HCT116 (cell line): ENCODE data around the gene ADAM11.

ENCODE experiments used
- CEBPB ChIP-seq: IDR thresholded peaks from 2 replicates; pipeline ENCODE4 v1.6.1; 2012; ENCODE audit warnings: low read depth
- CTCF ChIP-seq, 3 experiments: fragments of 200-600 bp in 1 of 3; sonication (generic) in 1 of 3; IDR thresholded peaks in 2 of 3; conservative IDR thresholded peaks in 1 of 3; 2 replicates each; pipeline ENCODE4 v1.5.1; 2012 to 2017; ENCODE audit warnings: low read depth in 2 of 3, low read length in 2 of 3, antibody characterized with exemption in 1 of 3, borderline replicate concordance in 1 of 3, control low read depth in 1 of 3, mild to moderate bottlenecking in 1 of 3, mixed read lengths in 1 of 3, mixed run types in 1 of 3, moderate library complexity in 1 of 3; ENCODE audit not compliant: insufficient read depth in 1 of 3
- POLR2A ChIP-seq: IDR thresholded peaks from 2 replicates; pipeline ENCODE4 v1.7.0; 2011; ENCODE audit warnings: borderline replicate concordance; ENCODE audit not compliant: insufficient read depth, insufficient read length; ENCODE audit errors: extremely low read depth
- RAD21 ChIP-seq: IDR thresholded peaks from 2 replicates; pipeline ENCODE4 v1.6.1; 2012; ENCODE audit warnings: low read depth, mild to moderate bottlenecking

DNA sequence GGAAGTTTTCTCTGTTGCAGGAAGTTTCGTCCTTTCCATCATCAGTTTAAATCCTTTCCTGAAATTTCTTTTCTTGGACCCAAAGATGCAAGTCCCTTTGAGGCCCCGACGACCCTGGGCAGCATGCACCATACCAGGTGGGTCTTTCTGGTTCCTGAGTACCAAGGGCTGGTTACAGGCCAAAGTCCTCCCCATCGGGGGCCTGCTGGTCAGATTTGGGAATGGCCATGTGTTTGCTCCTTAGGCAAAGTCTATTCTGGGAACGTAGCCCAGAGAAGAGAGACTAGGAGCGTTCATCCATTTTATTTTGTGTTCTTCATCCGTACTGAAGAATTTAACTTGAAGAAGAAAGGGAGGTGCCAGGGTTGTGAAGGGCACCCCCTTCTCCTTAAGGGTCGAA lies 17.5 kb upstream of the ADAM11 start:
- no peak for TF ChIP-seq CTCF (IDR thresholded peaks at IDR 0.05 in 2 of 3, conservative IDR thresholded peaks at IDR 0.05 in 1 of 3; ENCODE audit: borderline replicate concordance in 1 of 3, insufficient read depth in 1 of 3, low read depth in 2 of 3, low read length in 2 of 3)
- no peak for TF ChIP-seq CEBPB
- TF ChIP-seq POLR2A, result no peak
- TF ChIP-seq RAD21, result no peak
